ENCODE measurements around the gene SRPRA. TPM values are rescaled to one million over a fixed set of nuclear protein-coding genes. Genes with fewer than 3 reads are reported as not detected.

Gene SRPRA
- total RNA-seq, 1 donor from 2014 or later = 54.8 TPM

- Mint-ChIP-seq H3K4me3 (ENCODE audit: unreplicated experiment) (peak overlapping the region; percentile 78), H3K27me3 (ENCODE audit: unreplicated experiment) (peaks cover 30% of the 10 kb centered on the region), H3K27ac (ENCODE audit: unreplicated experiment) (no peak overlapping the region), H3K36me3 (ENCODE audit: low read depth, unreplicated experiment) (peaks cover 46% of the 10 kb centered on the region), H3K4me1 (ENCODE audit: unreplicated experiment) (peaks cover 38% of the 10 kb centered on the region), H3K9me3 (ENCODE audit: unreplicated experiment) (no peaks in the 10 kb centered on the region)
- DNase-seq (ENCODE audit: low spot score) = no peak
- TF ChIP-seq CTCF (IDR thresholded peaks at IDR 0.05; ENCODE audit: unreplicated experiment) = no peak
Observed at GRCh38 chr11:126279191-126279590, 10.5 kb upstream of the SRPRA start.

GRCh38 chr11:126277780-126278179, 9.1 kb upstream of the SRPRA start:
- Mint-ChIP-seq H3K36me3 (ENCODE audit: low read depth, unreplicated experiment) (peaks cover 49% of the 10 kb centered on the region), H3K4me1 (ENCODE audit: unreplicated experiment) (peaks cover 33% of the 10 kb centered on the region), H3K9me3 (ENCODE audit: unreplicated experiment) (no peaks in the 10 kb centered on the region), H3K27me3 (ENCODE audit: unreplicated experiment) (peaks cover 24% of the 10 kb centered on the region), H3K4me3 (ENCODE audit: unreplicated experiment) (peak overlapping the region; percentile 37), H3K27ac (ENCODE audit: unreplicated experiment) (peak overlapping the region; percentile 36)
- DNase-seq (ENCODE audit: low spot score) = no peak
- no peak for TF ChIP-seq CTCF (IDR thresholded peaks at IDR 0.05; ENCODE audit: unreplicated experiment)

DNA sequence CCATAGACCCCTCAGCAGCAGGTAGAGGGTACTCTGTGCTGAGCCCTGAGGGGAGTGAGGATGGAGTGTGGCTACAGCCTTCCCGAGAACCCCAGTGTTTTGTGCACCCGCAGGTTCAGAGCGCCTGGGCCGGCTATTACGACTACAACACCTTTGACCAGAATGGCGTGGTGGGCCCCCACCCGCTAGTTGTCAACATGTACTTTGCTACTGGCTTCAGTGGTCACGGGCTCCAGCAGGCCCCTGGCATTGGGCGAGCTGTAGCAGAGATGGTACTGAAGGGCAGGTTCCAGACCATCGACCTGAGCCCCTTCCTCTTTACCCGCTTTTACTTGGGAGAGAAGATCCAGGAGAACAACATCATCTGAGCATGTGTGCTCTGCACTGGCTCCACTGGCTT, 8.6 kb upstream of the SRPRA start:
- no peak for TF ChIP-seq CTCF (IDR thresholded peaks at IDR 0.05; ENCODE audit: unreplicated experiment)
- Mint-ChIP-seq H3K36me3 (ENCODE audit: low read depth, unreplicated experiment) (peaks cover 52% of the 10 kb centered on the region), H3K9me3 (ENCODE audit: unreplicated experiment) (no peaks in the 10 kb centered on the region), H3K4me1 (ENCODE audit: unreplicated experiment) (peaks cover 30% of the 10 kb centered on the region), H3K27me3 (ENCODE audit: unreplicated experiment) (peaks cover 26% of the 10 kb centered on the region), H3K27ac (ENCODE audit: unreplicated experiment) (no peak overlapping the region), H3K4me3 (ENCODE audit: unreplicated experiment) (no peak overlapping the region)
- DNase-seq (ENCODE audit: low spot score) = no peak

DNA sequence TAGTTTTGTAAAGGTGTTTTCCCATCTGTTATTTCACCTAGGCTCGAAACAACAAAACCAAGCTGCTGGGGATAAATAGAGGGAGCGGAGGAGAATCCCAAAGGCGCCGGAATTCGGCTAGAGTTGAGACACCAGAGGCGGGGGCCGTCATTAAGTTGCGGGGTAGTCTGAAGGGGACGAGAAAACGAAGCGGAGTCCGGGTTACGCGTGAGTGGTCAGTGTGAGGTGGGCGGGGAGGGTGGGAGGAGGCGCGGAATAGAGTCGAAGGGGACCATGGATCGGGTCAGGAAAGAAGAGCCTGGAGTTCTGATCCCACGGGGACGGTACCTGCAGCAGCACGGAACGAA, 361 bp downstream of the SRPRA start:
- Mint-ChIP-seq H3K27me3 (ENCODE audit: unreplicated experiment) (peaks cover 11% of the 10 kb centered on the region), H3K4me1 (ENCODE audit: unreplicated experiment) (peaks cover 47% of the 10 kb centered on the region), H3K4me3 (ENCODE audit: unreplicated experiment) (peak overlapping the region; percentile 97), H3K27ac (ENCODE audit: unreplicated experiment) (peak overlapping the region; percentile 99), H3K9me3 (ENCODE audit: unreplicated experiment) (no peaks in the 10 kb centered on the region), H3K36me3 (ENCODE audit: low read depth, unreplicated experiment) (peaks cover 50% of the 10 kb centered on the region)
- no peak for TF ChIP-seq CTCF (IDR thresholded peaks at IDR 0.05; ENCODE audit: unreplicated experiment)
- DNase-seq (ENCODE audit: low spot score) = peak; percentile 20

GRCh38 chr11:126267650-126268049, 1.0 kb downstream of the SRPRA start:
- peak overlapping the region; percentile 97 for H3K4me3 Mint-ChIP-seq (ENCODE audit: unreplicated experiment)
- no peaks in the 10 kb centered on the region for H3K9me3 Mint-ChIP-seq (ENCODE audit: unreplicated experiment)
- peaks cover 54% of the 10 kb centered on the region for H3K36me3 Mint-ChIP-seq (ENCODE audit: low read depth, unreplicated experiment)
- DNase-seq (ENCODE audit: low spot score) = no peak
- H3K27ac Mint-ChIP-seq (ENCODE audit: unreplicated experiment) = peak overlapping the region; percentile 99
- TF ChIP-seq CTCF (IDR thresholded peaks at IDR 0.05; ENCODE audit: unreplicated experiment) = no peak
- peaks cover 49% of the 10 kb centered on the region for H3K4me1 Mint-ChIP-seq (ENCODE audit: unreplicated experiment)
- H3K27me3 Mint-ChIP-seq (ENCODE audit: unreplicated experiment) = peaks cover 10% of the 10 kb centered on the region
